Gastroesophageal sphincter (tissue), 4 donors: ENCODE data around the gene SYT4. TPM values are rescaled to one million over a fixed set of nuclear protein-coding genes. Genes with fewer than 3 reads are reported as not detected.
A peak's percentile ranks its signal among the peaks of the same experiment; 100 is the strongest.

Source experiments
- ATAC-seq: fragments of 150-250 bp; one replicate; pipeline ENCODE4 v1.9.1; 2016; ENCODE audit warnings: mild to moderate bottlenecking, moderate library complexity
- H3K27ac ChIP-seq, 4 donors: fragments of 200-600 bp; sonication (generic) in 3 of 4; 1 replicate in 3 of 4; 2 replicates in 1 of 4; pipeline ENCODE4 v1.5.1; 2016 to 2019
- H3K27me3 ChIP-seq: fragments of 200-600 bp; sonication (generic); one replicate; pipeline ENCODE4 v1.5.1; 2019
- H3K36me3 ChIP-seq, 2 donors: fragments of 200-600 bp; sonication (generic); one replicate each; pipeline ENCODE4 v1.5.1; 2019; ENCODE audit warnings: control low read depth in 1 of 2
- H3K4me1 ChIP-seq, 3 donors: fragments of 200-600 bp; sonication (generic); 1 replicate in 2 of 3; 2 replicates in 1 of 3; pipeline ENCODE4 v1.5.1; 2016 to 2019; ENCODE audit warnings: control low read depth in 2 of 3
- H3K4me3 ChIP-seq, 2 donors: fragments of 200-600 bp; sonication (generic); one replicate each; pipeline ENCODE4 v1.5.1; 2019; ENCODE audit warnings: mild to moderate bottlenecking in 1 of 2, moderate library complexity in 1 of 2
- H3K9me3 ChIP-seq, 3 donors: fragments of 200-600 bp; sonication (generic); one replicate each; pipeline ENCODE4 v1.5.1; 2017 to 2019; ENCODE audit warnings: control low read depth in 2 of 3
- CTCF ChIP-seq, 4 experiments: fragments of 200-600 bp in 2 of 4; fragments of 450-650 bp in 2 of 4; sonication (generic) in 1 of 4; IDR thresholded peaks; one replicate each; pipeline ENCODE4 v1.5.1; 2017 to 2019; ENCODE audit warnings: antibody characterized with exemption in 4 of 4, mild to moderate bottlenecking in 2 of 4, moderate library complexity in 2 of 4
- EP300 ChIP-seq: sonication (generic); formaldehyde crosslinking; IDR thresholded peaks from one replicate; pipeline ENCODE4 v1.6.1; 2017; ENCODE audit warnings: antibody characterized with exemption, mild to moderate bottlenecking
- POLR2A ChIP-seq, 2 donors: fragments of 450-650 bp; IDR thresholded peaks; one replicate each; pipeline ENCODE4 v1.6.1; 2017; ENCODE audit warnings: antibody characterized with exemption in 2 of 2, mild to moderate bottlenecking in 2 of 2, moderate library complexity in 1 of 2
- POLR2AphosphoS5 ChIP-seq: sonication (generic); formaldehyde crosslinking; IDR thresholded peaks from one replicate; pipeline ENCODE4 v1.6.1; 2017; ENCODE audit warnings: antibody characterized with exemption
- WGBS, 2 donors: methylation state at CpG; one replicate each; pipeline ENCODE4 v1.1.5; 2018; ENCODE audit warnings: low coverage in 1 of 2; 5-methylcytosine and 5-hydroxymethylcytosine counted together
- total RNA-seq, 4 donors: library from RNA; depleted of rRNA; stranded (reverse); fragments of >200 nt; gene quantifications; one replicate each; pipeline ENCODE4 v1.1.0, GENCODE V29; 2016

The SYT4 gene
- total RNA-seq, 4 donors from 2014 or later: 0.16 to 1.3 (median 1.1) TPM; not detected in 1

- Histone ChIP-seq H3K4me1 (no peaks in the 10 kb centered on the region), H3K4me3 (no peak overlapping the region), H3K27ac (no peak overlapping the region), H3K9me3 (no peaks in the 10 kb centered on the region), H3K36me3 (no peaks in the 10 kb centered on the region), H3K27me3 (peaks cover 14% of the 10 kb centered on the region)
- TF ChIP-seq EP300 (no peak), POLR2AphosphoS5 (no peak), CTCF (IDR thresholded peaks at IDR 0.05) (no peak), POLR2A (IDR thresholded peaks at IDR 0.05) (no peak)
- 45 to 69% methylated on average over 3 of the region's 3 CpGs for WGBS, 2 donors
- no peak for ATAC-seq
Measured at GRCh38 chr18:43276491-43276890, 799 bp downstream of the SYT4 start.

GRCh38 chr18:43275546-43275945 lies 1.7 kb downstream of the SYT4 start:
- H3K27ac ChIP-seq: no peak overlapping the region
- peaks cover 17% of the 10 kb centered on the region for H3K27me3 ChIP-seq
- ATAC-seq: no peak
- no peaks in the 10 kb centered on the region for H3K36me3 ChIP-seq
- H3K9me3 ChIP-seq: no peaks in the 10 kb centered on the region
- TF ChIP-seq POLR2A (IDR thresholded peaks at IDR 0.05) (no peak), POLR2AphosphoS5 (no peak), EP300 (no peak), CTCF (IDR thresholded peaks at IDR 0.05) (no peak)
- H3K4me1 ChIP-seq: no peaks in the 10 kb centered on the region
- H3K4me3 ChIP-seq: no peak overlapping the region
- WGBS, 2 donors: 52 to 75% methylated on average over 1 of the region's 1 CpG

GRCh38 chr18:43274526-43274925 lies 2.8 kb downstream of the SYT4 start:
- 40 to 89% methylated on average over 1 of the region's 1 CpG for WGBS, 2 donors
- no peak overlapping the region for H3K4me3 ChIP-seq
- H3K4me1 ChIP-seq: no peaks in the 10 kb centered on the region
- peaks cover 21% of the 10 kb centered on the region for H3K27me3 ChIP-seq
- no peak overlapping the region for H3K27ac ChIP-seq
- TF ChIP-seq POLR2AphosphoS5: no peak
- TF ChIP-seq CTCF (IDR thresholded peaks at IDR 0.05): no peak
- no peak for TF ChIP-seq EP300
- no peak for TF ChIP-seq POLR2A (IDR thresholded peaks at IDR 0.05)
- H3K9me3 ChIP-seq: no peaks in the 10 kb centered on the region
- ATAC-seq: no peak
- no peaks in the 10 kb centered on the region for H3K36me3 ChIP-seq

GRCh38 chr18:43271593-43272432 lies 5.5 kb downstream of the SYT4 start:
- no peaks in the 10 kb centered on the region for H3K4me1 ChIP-seq
- peaks cover 15% of the 10 kb centered on the region for H3K27me3 ChIP-seq
- H3K27ac ChIP-seq: no peak overlapping the region
- H3K4me3 ChIP-seq: no peak overlapping the region
- WGBS, 2 donors: 23 to 38% methylated on average over 6 of the region's 6 CpGs
- H3K9me3 ChIP-seq: no peaks in the 10 kb centered on the region
- no peaks in the 10 kb centered on the region for H3K36me3 ChIP-seq
- TF ChIP-seq CTCF (IDR thresholded peaks at IDR 0.05): peak; percentile 57 to 74 (median 72)
- no peak for TF ChIP-seq EP300
- ATAC-seq: no peak

- ATAC-seq: no peak
- no peak for TF ChIP-seq CTCF (IDR thresholded peaks at IDR 0.05)
- TF ChIP-seq EP300: no peak
- TF ChIP-seq POLR2A (IDR thresholded peaks at IDR 0.05): no peak
- TF ChIP-seq POLR2AphosphoS5: no peak
- Histone ChIP-seq H3K27me3 (peaks cover 16% of the 10 kb centered on the region), H3K4me1 (no peaks in the 10 kb centered on the region), H3K27ac (no peak overlapping the region), H3K4me3 (no peak overlapping the region), H3K9me3 (peaks cover 0 to under 1% (median 0%) of the 10 kb centered on the region in 3 donors), H3K36me3 (no peaks in the 10 kb centered on the region)
- 67 to 92% methylated on average over 1 of the region's 1 CpG for WGBS, 2 donors
Measured at GRCh38 chr18:43267818-43268217, 9.5 kb downstream of the SYT4 start.
